SK-N-SH treated with all-trans-retinoic acid at 6 μM for 48 hours (cell line): ENCODE data around the gene SNCG.

Experiments
- CREB5 ChIP-seq: fragments of 250-450 bp; sonication (Bioruptor Pico); IDR thresholded peaks from 2 replicates; pipeline ENCODE4 v1.5.1; 2020; ENCODE audit warnings: low read depth, mild to moderate bottlenecking, moderate library complexity
- GLIS3 ChIP-seq: fragments of 250-450 bp; sonication (Bioruptor Pico); IDR thresholded peaks from 2 replicates; pipeline ENCODE4 v1.5.0; 2020; ENCODE audit warnings: mild to moderate bottlenecking, moderate library complexity
- ISL1 ChIP-seq: fragments of 250-450 bp; sonication (Bioruptor Pico); IDR thresholded peaks from 2 replicates; pipeline ENCODE4 v2.1.2; 2022; ENCODE audit warnings: mild to moderate bottlenecking, moderate library complexity
- PPARA ChIP-seq: fragments of 250-450 bp; sonication (Bioruptor Pico); IDR thresholded peaks from 2 replicates; pipeline ENCODE4 v1.5.0; 2020; ENCODE audit warnings: mild to moderate bottlenecking, borderline replicate concordance
- RARB ChIP-seq: fragments of 250-450 bp; sonication (Bioruptor Pico); IDR thresholded peaks from 2 replicates; pipeline ENCODE4 v1.8.0; 2021; ENCODE audit warnings: mild to moderate bottlenecking, moderate library complexity
- SNAI2 ChIP-seq: fragments of 250-450 bp; sonication (Bioruptor Pico); IDR thresholded peaks from 2 replicates; pipeline ENCODE4 v1.5.0; 2020; ENCODE audit warnings: mild to moderate bottlenecking, moderate library complexity
- ZFP3 ChIP-seq: fragments of 250-450 bp; sonication (Bioruptor Pico); IDR thresholded peaks from 2 replicates; pipeline ENCODE4 v1.5.0; 2020; ENCODE audit warnings: mild to moderate bottlenecking, moderate library complexity
- ZFP30 ChIP-seq: fragments of 450-650 bp; formaldehyde crosslinking; IDR thresholded peaks from 2 replicates; pipeline ENCODE4 v1.5.0; 2022; ENCODE audit warnings: mild to moderate bottlenecking, moderate library complexity
- ZNF70 ChIP-seq: fragments of 450-650 bp; formaldehyde crosslinking; IDR thresholded peaks from 2 replicates; pipeline ENCODE4 v1.5.0; 2020; ENCODE audit warnings: mild to moderate bottlenecking, moderate library complexity
- ZNF8 ChIP-seq: fragments of 450-650 bp; formaldehyde crosslinking; IDR thresholded peaks from 2 replicates; pipeline ENCODE4 v1.5.0; 2020; ENCODE audit warnings: mild to moderate bottlenecking, moderate library complexity
- TF ChIP-seq, protein P1 (sequence below): fragments of 250-450 bp; sonication (Bioruptor Pico); IDR thresholded peaks from 2 replicates; pipeline ENCODE4 v1.8.0; 2020; ENCODE audit warnings: mild to moderate bottlenecking, moderate library complexity, borderline replicate concordance
- TF ChIP-seq, protein P2 (sequence below): fragments of 250-450 bp; sonication (Bioruptor Pico); IDR thresholded peaks from 2 replicates; pipeline ENCODE4 v1.8.0; 2021; ENCODE audit warnings: low read depth, mild to moderate bottlenecking, moderate library complexity, borderline replicate concordance
- TF ChIP-seq, protein P3 (sequence below): fragments of 250-450 bp; sonication (Bioruptor Pico); IDR thresholded peaks from 2 replicates; pipeline ENCODE4 v1.5.1; 2021; ENCODE audit warnings: mild to moderate bottlenecking, moderate library complexity

GRCh38 chr10:86938260-86938659 is 20.1 kb upstream of the SNCG start:
- TF ChIP-seq, protein P1, sequence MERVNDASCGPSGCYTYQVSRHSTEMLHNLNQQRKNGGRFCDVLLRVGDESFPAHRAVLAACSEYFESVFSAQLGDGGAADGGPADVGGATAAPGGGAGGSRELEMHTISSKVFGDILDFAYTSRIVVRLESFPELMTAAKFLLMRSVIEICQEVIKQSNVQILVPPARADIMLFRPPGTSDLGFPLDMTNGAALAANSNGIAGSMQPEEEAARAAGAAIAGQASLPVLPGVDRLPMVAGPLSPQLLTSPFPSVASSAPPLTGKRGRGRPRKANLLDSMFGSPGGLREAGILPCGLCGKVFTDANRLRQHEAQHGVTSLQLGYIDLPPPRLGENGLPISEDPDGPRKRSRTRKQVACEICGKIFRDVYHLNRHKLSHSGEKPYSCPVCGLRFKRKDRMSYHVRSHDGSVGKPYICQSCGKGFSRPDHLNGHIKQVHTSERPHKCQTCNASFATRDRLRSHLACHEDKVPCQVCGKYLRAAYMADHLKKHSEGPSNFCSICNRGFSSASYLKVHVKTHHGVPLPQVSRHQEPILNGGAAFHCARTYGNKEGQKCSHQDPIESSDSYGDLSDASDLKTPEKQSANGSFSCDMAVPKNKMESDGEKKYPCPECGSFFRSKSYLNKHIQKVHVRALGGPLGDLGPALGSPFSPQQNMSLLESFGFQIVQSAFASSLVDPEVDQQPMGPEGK (CRISPR knock-in tag) = no peak
- TF ChIP-seq, protein P2, sequence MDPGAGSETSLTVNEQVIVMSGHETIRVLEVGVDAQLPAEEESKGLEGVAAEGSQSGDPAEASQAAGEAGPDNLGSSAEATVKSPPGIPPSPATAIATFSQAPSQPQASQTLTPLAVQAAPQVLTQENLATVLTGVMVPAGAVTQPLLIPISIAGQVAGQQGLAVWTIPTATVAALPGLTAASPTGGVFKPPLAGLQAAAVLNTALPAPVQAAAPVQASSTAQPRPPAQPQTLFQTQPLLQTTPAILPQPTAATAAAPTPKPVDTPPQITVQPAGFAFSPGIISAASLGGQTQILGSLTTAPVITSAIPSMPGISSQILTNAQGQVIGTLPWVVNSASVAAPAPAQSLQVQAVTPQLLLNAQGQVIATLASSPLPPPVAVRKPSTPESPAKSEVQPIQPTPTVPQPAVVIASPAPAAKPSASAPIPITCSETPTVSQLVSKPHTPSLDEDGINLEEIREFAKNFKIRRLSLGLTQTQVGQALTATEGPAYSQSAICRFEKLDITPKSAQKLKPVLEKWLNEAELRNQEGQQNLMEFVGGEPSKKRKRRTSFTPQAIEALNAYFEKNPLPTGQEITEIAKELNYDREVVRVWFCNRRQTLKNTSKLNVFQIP = no peak
- TF ChIP-seq ISL1 (CRISPR knock-in tag) = no peak
- TF ChIP-seq SNAI2 (CRISPR knock-in tag) = no peak
- no peak for TF ChIP-seq ZFP3
- TF ChIP-seq ZNF8 (CRISPR knock-in tag) = no peak
- TF ChIP-seq ZFP30 (CRISPR knock-in tag) = no peak
- TF ChIP-seq RARB (CRISPR knock-in tag) = no peak
- no peak for TF ChIP-seq PPARA (CRISPR knock-in tag)
- no peak for TF ChIP-seq GLIS3 (CRISPR knock-in tag)
- no peak for TF ChIP-seq ZNF70 (CRISPR knock-in tag)
- TF ChIP-seq CREB5 = no peak
- TF ChIP-seq, protein P3, sequence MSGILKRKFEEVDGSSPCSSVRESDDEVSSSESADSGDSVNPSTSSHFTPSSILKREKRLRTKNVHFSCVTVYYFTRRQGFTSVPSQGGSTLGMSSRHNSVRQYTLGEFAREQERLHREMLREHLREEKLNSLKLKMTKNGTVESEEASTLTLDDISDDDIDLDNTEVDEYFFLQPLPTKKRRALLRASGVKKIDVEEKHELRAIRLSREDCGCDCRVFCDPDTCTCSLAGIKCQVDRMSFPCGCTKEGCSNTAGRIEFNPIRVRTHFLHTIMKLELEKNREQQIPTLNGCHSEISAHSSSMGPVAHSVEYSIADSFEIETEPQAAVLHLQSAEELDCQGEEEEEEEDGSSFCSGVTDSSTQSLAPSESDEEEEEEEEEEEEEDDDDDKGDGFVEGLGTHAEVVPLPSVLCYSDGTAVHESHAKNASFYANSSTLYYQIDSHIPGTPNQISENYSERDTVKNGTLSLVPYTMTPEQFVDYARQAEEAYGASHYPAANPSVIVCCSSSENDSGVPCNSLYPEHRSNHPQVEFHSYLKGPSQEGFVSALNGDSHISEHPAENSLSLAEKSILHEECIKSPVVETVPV (CRISPR knock-in tag) = no peak
